HG03135 (cell line): ENCODE data around the gene KLRC4.
"Not testable (repeated sequence)": the region's sequence is repeated elsewhere in the genome, so short reads cannot be mapped to it uniquely, and the experiment has no call there.

ENCODE experiments used
- ATAC-seq: cut with Tn5 transposase; IDR thresholded peaks from one replicate; pipeline ENCODE4 v1.9.1; 2021; ENCODE audit warnings: mild to moderate bottlenecking, moderate library complexity; ENCODE audit not compliant: unreplicated experiment

The KLRC4 gene

GRCh38 chr12:10409392-10409791, at the start of gene KLRC4:
KLRC4 (minus strand) TSS chr12:10409757; CDS start chr12:10409575, 182 bp downstream.
- ATAC-seq = no peak

- no peak for ATAC-seq
Measured at GRCh38 chr12:10457760-10458159, 48.2 kb upstream of the KLRC4 start.

- ATAC-seq = no peak
Measured at GRCh38 chr12:10456856-10457255, 47.3 kb upstream of the KLRC4 start.

- ATAC-seq = no peak
Measured at GRCh38 chr12:10455766-10456165, 46.2 kb upstream of the KLRC4 start.

- no peak for ATAC-seq
Measured at GRCh38 chr12:10454531-10454930, 45.0 kb upstream of the KLRC4 start.

- no peak for ATAC-seq
Measured at GRCh38 chr12:10453156-10453555, 43.6 kb upstream of the KLRC4 start, which contains the start of gene KLRC1. KLRC1 (minus strand) TSS chr12:10453377; CDS start chr12:10451156, 2,221 bp downstream.

- ATAC-seq = no peak
Measured at GRCh38 chr12:10448236-10448635, 38.7 kb upstream of the KLRC4 start.

GRCh38 chr12:10446052-10446451, 36.5 kb upstream of the KLRC4 start:
- ATAC-seq = not testable (repeated sequence)

GRCh38 chr12:10441144-10441543, 31.6 kb upstream of the KLRC4 start:
- not testable (repeated sequence) for ATAC-seq

- not testable (repeated sequence) for ATAC-seq
Measured at GRCh38 chr12:10439608-10440274, 30.2 kb upstream of the KLRC4 start.

- not testable (repeated sequence) for ATAC-seq
Measured at GRCh38 chr12:10437601-10438000, 28.0 kb upstream of the KLRC4 start.

GRCh38 chr12:10435816-10436215, 26.3 kb upstream of the KLRC4 start, which contains the start of gene KLRC2:
KLRC2 (minus strand) TSS chr12:10436010; CDS start chr12:10435986, 24 bp downstream.
- not testable (repeated sequence) for ATAC-seq

- not testable (repeated sequence) for ATAC-seq
Measured at GRCh38 chr12:10430623-10431022, 21.1 kb upstream of the KLRC4 start.

- ATAC-seq = not testable (repeated sequence)
Measured at GRCh38 chr12:10425938-10426337, 16.4 kb upstream of the KLRC4 start.

- ATAC-seq = not testable (repeated sequence)
Measured at GRCh38 chr12:10424260-10424899, 14.8 kb upstream of the KLRC4 start.

- ATAC-seq = not testable (repeated sequence)
Measured at GRCh38 chr12:10422159-10422558, 12.6 kb upstream of the KLRC4 start.

GRCh38 chr12:10420334-10420733, 10.8 kb upstream of the KLRC4 start, which contains the start of gene KLRC3:
KLRC3 (minus strand) TSS chr12:10420595; CDS start chr12:10420550, 45 bp downstream.
- ATAC-seq = not testable (repeated sequence)

- ATAC-seq = no peak
Measured at GRCh38 chr12:10408842-10409241, 715 bp downstream of the KLRC4 start.

GRCh38 chr12:10406725-10407124, 2.8 kb downstream of the KLRC4 start:
- ATAC-seq = no peak

- no peak for ATAC-seq
Measured at GRCh38 chr12:10405294-10405693, 4.3 kb downstream of the KLRC4 start.

GRCh38 chr12:10404798-10405197, 4.8 kb downstream of the KLRC4 start:
- no peak for ATAC-seq

- ATAC-seq = no peak
Measured at GRCh38 chr12:10400829-10401228, 8.7 kb downstream of the KLRC4 start.
